Lower leg skin (tissue), 3 donors: ENCODE results near the gene PKN2.

Experiments
- POLR2A ChIP-seq, 2 donors: fragments of 450-650 bp; IDR thresholded peaks; one replicate each; pipeline ENCODE4 v1.6.1; 2016 to 2017; ENCODE audit warnings: antibody characterized with exemption in 2 of 2, mild to moderate bottlenecking in 1 of 2, moderate library complexity in 1 of 2
- TF ChIP-seq, protein P1 (sequence below), 3 donors: fragments of 450-650 bp; IDR thresholded peaks; one replicate each; pipeline ENCODE4 v1.5.1; 2016; ENCODE audit warnings: antibody characterized with exemption in 3 of 3, mild to moderate bottlenecking in 3 of 3, moderate library complexity in 2 of 3

GRCh38 chr1:88740784-88741183 is 56.7 kb downstream of the PKN2 start:
- TF ChIP-seq, protein P1, sequence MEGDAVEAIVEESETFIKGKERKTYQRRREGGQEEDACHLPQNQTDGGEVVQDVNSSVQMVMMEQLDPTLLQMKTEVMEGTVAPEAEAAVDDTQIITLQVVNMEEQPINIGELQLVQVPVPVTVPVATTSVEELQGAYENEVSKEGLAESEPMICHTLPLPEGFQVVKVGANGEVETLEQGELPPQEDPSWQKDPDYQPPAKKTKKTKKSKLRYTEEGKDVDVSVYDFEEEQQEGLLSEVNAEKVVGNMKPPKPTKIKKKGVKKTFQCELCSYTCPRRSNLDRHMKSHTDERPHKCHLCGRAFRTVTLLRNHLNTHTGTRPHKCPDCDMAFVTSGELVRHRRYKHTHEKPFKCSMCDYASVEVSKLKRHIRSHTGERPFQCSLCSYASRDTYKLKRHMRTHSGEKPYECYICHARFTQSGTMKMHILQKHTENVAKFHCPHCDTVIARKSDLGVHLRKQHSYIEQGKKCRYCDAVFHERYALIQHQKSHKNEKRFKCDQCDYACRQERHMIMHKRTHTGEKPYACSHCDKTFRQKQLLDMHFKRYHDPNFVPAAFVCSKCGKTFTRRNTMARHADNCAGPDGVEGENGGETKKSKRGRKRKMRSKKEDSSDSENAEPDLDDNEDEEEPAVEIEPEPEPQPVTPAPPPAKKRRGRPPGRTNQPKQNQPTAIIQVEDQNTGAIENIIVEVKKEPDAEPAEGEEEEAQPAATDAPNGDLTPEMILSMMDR (IDR thresholded peaks at IDR 0.05): no peak
- no peak for TF ChIP-seq POLR2A (IDR thresholded peaks at IDR 0.05)
